SJCRH30 (cell line): ENCODE results near the gene CISD2. TPM values are rescaled to one million over a fixed set of nuclear protein-coding genes. Genes with fewer than 3 reads are reported as not detected.
A peak's percentile ranks its signal among the peaks of the same experiment; 100 is the strongest.
"Not testable (repeated sequence)": the region's sequence is repeated elsewhere in the genome, so short reads cannot be mapped to it uniquely, and the experiment has no call there.

Experiments
- DNase-seq, 2 experiments: peaks; one replicate each; pipeline ENCODE4 v3.0.0-alpha.2; 2015 to 2020
- H3K27ac ChIP-seq: fragments of 250-450 bp; sonication (Bioruptor Pico); 2 replicates; pipeline ENCODE4 v1.5.1; 2020; ENCODE audit warnings: mild to moderate bottlenecking, moderate library complexity
- H3K27me3 ChIP-seq: fragments of 250-450 bp; sonication (Bioruptor Pico); 2 replicates; pipeline ENCODE4 v1.5.1; 2020; ENCODE audit warnings: mild to moderate bottlenecking, moderate library complexity
- H3K36me3 ChIP-seq: fragments of 250-450 bp; sonication (Bioruptor Pico); 2 replicates; pipeline ENCODE4 v1.5.1; 2020; ENCODE audit warnings: mild to moderate bottlenecking, moderate library complexity
- H3K4me1 ChIP-seq: fragments of 250-450 bp; sonication (Bioruptor Pico); 2 replicates; pipeline ENCODE4 v1.5.1; 2020; ENCODE audit warnings: mild to moderate bottlenecking, moderate library complexity
- H3K4me3 ChIP-seq: fragments of 250-450 bp; sonication (Bioruptor Pico); 2 replicates; pipeline ENCODE4 v1.5.1; 2020; ENCODE audit warnings: mild to moderate bottlenecking, moderate library complexity
- H3K9me3 ChIP-seq: fragments of 250-450 bp; sonication (Bioruptor Pico); replicated peaks from 2 replicates; pipeline ENCODE4 v1.5.1; 2020; ENCODE audit warnings: mild to moderate bottlenecking, moderate library complexity
- total RNA-seq: library from RNA; depleted of rRNA; stranded (reverse); fragments of >200 nt; shearing (Covaris generic); gene quantifications from 2 replicates; pipeline ENCODE4 v1.2.3, GENCODE V29; 2014

Gene CISD2
- total RNA-seq, 1 experiment from 2014 or later = 64.0 TPM

- Histone ChIP-seq H3K4me3 (peak overlapping the region; percentile 69), H3K9me3 (no peaks in the 10 kb centered on the region), H3K36me3 (0 out of 2 replicates have a peak, but pooled peaks cover under 1% of the 10 kb centered on the region), H3K27ac (peak overlapping the region; percentile 70; the same call in 1 of the 2 replicates), H3K27me3 (no peaks in the 10 kb centered on the region), H3K4me1 (0 out of 2 replicates have a peak, but pooled peaks cover 5% of the 10 kb centered on the region)
- DNase-seq = peak; percentile 22 to 45
Measured at GRCh38 chr4:102867278-102868152, 1.3 kb upstream of the CISD2 start.

GRCh38 chr4:102868153-102868780 is 525 bp upstream of the CISD2 start:
- peak in 1 of 2 experiments; percentile 31 for DNase-seq
- Histone ChIP-seq H3K27ac (peak overlapping the region; percentile 70), H3K27me3 (no peaks in the 10 kb centered on the region), H3K4me3 (peak overlapping the region; percentile 69), H3K9me3 (no peaks in the 10 kb centered on the region), H3K36me3 (no peaks in the 10 kb centered on the region), H3K4me1 (0 out of 2 replicates have a peak, but pooled peaks cover 5% of the 10 kb centered on the region)

- Histone ChIP-seq H3K27ac (peak overlapping the region; percentile 70), H3K9me3 (no peaks in the 10 kb centered on the region), H3K4me3 (peak overlapping the region; percentile 69), H3K4me1 (0 out of 2 replicates have a peak, but pooled peaks cover 5% of the 10 kb centered on the region), H3K27me3 (no peaks in the 10 kb centered on the region), H3K36me3 (peaks cover 6% of the 10 kb centered on the region)
- peak in 1 of 2 experiments; percentile 34 for DNase-seq
Measured at GRCh38 chr4:102869569-102870197, 891 bp downstream of the CISD2 start.

- Histone ChIP-seq H3K27ac (no peak overlapping the region), H3K36me3 (peaks cover 18% of the 10 kb centered on the region), H3K4me3 (no peak overlapping the region), H3K27me3 (no peaks in the 10 kb centered on the region), H3K4me1 (0 out of 2 replicates have a peak, but pooled peaks cover 5% of the 10 kb centered on the region), H3K9me3 (0 out of 2 replicates have a peak, but pooled peaks cover under 1% of the 10 kb centered on the region)
- no peak for DNase-seq
Measured at GRCh38 chr4:102871772-102872171, 3.0 kb downstream of the CISD2 start.

GRCh38 chr4:102877477-102878106 is 8.8 kb downstream of the CISD2 start:
- peak in 1 of 2 experiments; percentile 4 for DNase-seq
- H3K27me3 ChIP-seq, H3K4me3 ChIP-seq, H3K9me3 ChIP-seq, H3K27ac ChIP-seq, H3K4me1 ChIP-seq: not testable (repeated sequence)
- peaks cover 33% of the 10 kb centered on the region for H3K36me3 ChIP-seq

- H3K27ac ChIP-seq, H3K27me3 ChIP-seq, H3K4me3 ChIP-seq, H3K4me1 ChIP-seq, H3K9me3 ChIP-seq, DNase-seq: not testable (repeated sequence)
- peaks cover 33% of the 10 kb centered on the region for H3K36me3 ChIP-seq
Measured at GRCh38 chr4:102878349-102878748, 9.6 kb downstream of the CISD2 start.

- Histone ChIP-seq H3K4me3 (no peak overlapping the region), H3K27me3 (no peaks in the 10 kb centered on the region), H3K36me3 (peaks cover 33% of the 10 kb centered on the region), H3K9me3 (0 out of 2 replicates have a peak, but pooled peaks cover 9% of the 10 kb centered on the region), H3K4me1 (no peaks in the 10 kb centered on the region), H3K27ac (no peak overlapping the region)
- no peak for DNase-seq
Measured at GRCh38 chr4:102878901-102879300, 10.1 kb downstream of the CISD2 start.

GRCh38 chr4:102881343-102881742 is 12.6 kb downstream of the CISD2 start:
- Histone ChIP-seq H3K27me3 (no peaks in the 10 kb centered on the region), H3K4me1 (no peaks in the 10 kb centered on the region), H3K4me3 (no peak overlapping the region), H3K9me3 (peaks cover 9% of the 10 kb centered on the region; the same call in 1 of the 2 replicates), H3K27ac (no peak overlapping the region), H3K36me3 (peaks cover 28% of the 10 kb centered on the region)
- no peak for DNase-seq

- Histone ChIP-seq H3K27me3 (no peaks in the 10 kb centered on the region), H3K27ac (no peak overlapping the region), H3K4me1 (no peaks in the 10 kb centered on the region), H3K36me3 (peaks cover 19% of the 10 kb centered on the region), H3K9me3 (no peaks in the 10 kb centered on the region; the same call in 1 of the 2 replicates), H3K4me3 (no peak overlapping the region)
- no peak for DNase-seq
Measured at GRCh38 chr4:102883278-102883677, 14.5 kb downstream of the CISD2 start.

GRCh38 chr4:102888570-102888969 is 19.8 kb downstream of the CISD2 start:
- not testable (repeated sequence) for H3K4me3 ChIP-seq, DNase-seq, H3K27me3 ChIP-seq, H3K27ac ChIP-seq, H3K4me1 ChIP-seq, H3K9me3 ChIP-seq
- peaks cover 12% of the 10 kb centered on the region; the same call in 1 of the 2 replicates for H3K36me3 ChIP-seq

- not testable (repeated sequence) for H3K4me1 ChIP-seq, DNase-seq, H3K9me3 ChIP-seq
Measured at GRCh38 chr4:102889866-102890265, 21.1 kb downstream of the CISD2 start.

GRCh38 chr4:102896547-102896946 is 27.8 kb downstream of the CISD2 start:
- H3K4me3 ChIP-seq, H3K9me3 ChIP-seq, H3K27me3 ChIP-seq: not testable (repeated sequence)

More at GRCh38 chr4:102889866-102890265, 21.1 kb downstream of the CISD2 start:
- H3K36me3 ChIP-seq, H3K27me3 ChIP-seq, H3K27ac ChIP-seq, H3K4me3 ChIP-seq: not testable (repeated sequence)

GRCh38 chr4:102897610-102898009 is 28.8 kb downstream of the CISD2 start:
- H3K9me3 ChIP-seq, H3K4me1 ChIP-seq, H3K36me3 ChIP-seq, H3K27me3 ChIP-seq: not testable (repeated sequence)
- Histone ChIP-seq H3K4me3 (peak overlapping the region; percentile 16), H3K27ac (peak overlapping the region; percentile 38)
- DNase-seq = peak; percentile 61 to 70

More at GRCh38 chr4:102896547-102896946, 27.8 kb downstream of the CISD2 start:
- DNase-seq = peak in 1 of 2 experiments; percentile 9
- H3K4me1 ChIP-seq, H3K36me3 ChIP-seq, H3K27ac ChIP-seq: not testable (repeated sequence)

- no peak for DNase-seq
- Histone ChIP-seq H3K9me3 (no peaks in the 10 kb centered on the region), H3K27me3 (no peaks in the 10 kb centered on the region), H3K4me3 (no peak overlapping the region), H3K27ac (no peak overlapping the region), H3K36me3 (no peaks in the 10 kb centered on the region), H3K4me1 (no peaks in the 10 kb centered on the region)
Measured at GRCh38 chr4:102901804-102902203, 33.0 kb downstream of the CISD2 start.
